Measurements from ENCODE around the gene POU2AF2. TPM values are rescaled to one million over a fixed set of nuclear protein-coding genes. Genes with fewer than 3 reads are reported as not detected.

The POU2AF2 gene
- total RNA-seq, 2 experiments from 2014 or later, result not detected

DNA sequence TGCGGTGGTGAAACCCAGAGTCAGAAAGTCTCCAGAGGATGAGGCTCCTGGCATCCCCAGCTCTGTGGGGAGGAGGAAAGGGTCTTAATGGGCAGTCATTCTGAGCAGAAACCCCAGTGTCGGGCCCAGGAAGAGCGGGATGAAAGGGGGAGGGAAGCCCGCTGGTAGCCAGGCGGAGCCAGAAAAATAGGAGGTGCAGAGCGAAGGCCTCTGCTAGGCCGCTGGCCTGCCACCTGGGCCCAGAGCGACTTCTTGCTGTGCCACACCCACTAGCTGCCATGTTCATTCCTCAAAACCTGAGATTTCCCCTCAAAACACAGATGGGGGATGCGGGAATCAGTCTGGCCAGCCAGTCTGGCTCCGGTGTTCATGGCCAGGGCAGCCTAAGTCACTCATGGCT lies 52.2 kb downstream of the POU2AF2 start:
- intact Hi-C loops (cut with micrococcal nuclease), result no loop called here
- TF ChIP-seq, protein P1, sequence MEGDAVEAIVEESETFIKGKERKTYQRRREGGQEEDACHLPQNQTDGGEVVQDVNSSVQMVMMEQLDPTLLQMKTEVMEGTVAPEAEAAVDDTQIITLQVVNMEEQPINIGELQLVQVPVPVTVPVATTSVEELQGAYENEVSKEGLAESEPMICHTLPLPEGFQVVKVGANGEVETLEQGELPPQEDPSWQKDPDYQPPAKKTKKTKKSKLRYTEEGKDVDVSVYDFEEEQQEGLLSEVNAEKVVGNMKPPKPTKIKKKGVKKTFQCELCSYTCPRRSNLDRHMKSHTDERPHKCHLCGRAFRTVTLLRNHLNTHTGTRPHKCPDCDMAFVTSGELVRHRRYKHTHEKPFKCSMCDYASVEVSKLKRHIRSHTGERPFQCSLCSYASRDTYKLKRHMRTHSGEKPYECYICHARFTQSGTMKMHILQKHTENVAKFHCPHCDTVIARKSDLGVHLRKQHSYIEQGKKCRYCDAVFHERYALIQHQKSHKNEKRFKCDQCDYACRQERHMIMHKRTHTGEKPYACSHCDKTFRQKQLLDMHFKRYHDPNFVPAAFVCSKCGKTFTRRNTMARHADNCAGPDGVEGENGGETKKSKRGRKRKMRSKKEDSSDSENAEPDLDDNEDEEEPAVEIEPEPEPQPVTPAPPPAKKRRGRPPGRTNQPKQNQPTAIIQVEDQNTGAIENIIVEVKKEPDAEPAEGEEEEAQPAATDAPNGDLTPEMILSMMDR (IDR thresholded peaks at IDR 0.05), result no peak
- no peak for ATAC-seq
- Mint-ChIP-seq H3K36me3 (ENCODE audit: low read depth) (no peaks in the 10 kb centered on the region), H3K4me3 (no peak overlapping the region), H3K9me3 (no peaks in the 10 kb centered on the region), H3K4me1 (ENCODE audit: low read depth) (no peaks in the 10 kb centered on the region), H3K27ac (no peak overlapping the region), H3K27me3 (peaks cover 33% of the 10 kb centered on the region)
- ChIA-PET CTCF (no interaction called here), POLR2A (no interaction called here)
- DNase-seq, result no peak

DNA sequence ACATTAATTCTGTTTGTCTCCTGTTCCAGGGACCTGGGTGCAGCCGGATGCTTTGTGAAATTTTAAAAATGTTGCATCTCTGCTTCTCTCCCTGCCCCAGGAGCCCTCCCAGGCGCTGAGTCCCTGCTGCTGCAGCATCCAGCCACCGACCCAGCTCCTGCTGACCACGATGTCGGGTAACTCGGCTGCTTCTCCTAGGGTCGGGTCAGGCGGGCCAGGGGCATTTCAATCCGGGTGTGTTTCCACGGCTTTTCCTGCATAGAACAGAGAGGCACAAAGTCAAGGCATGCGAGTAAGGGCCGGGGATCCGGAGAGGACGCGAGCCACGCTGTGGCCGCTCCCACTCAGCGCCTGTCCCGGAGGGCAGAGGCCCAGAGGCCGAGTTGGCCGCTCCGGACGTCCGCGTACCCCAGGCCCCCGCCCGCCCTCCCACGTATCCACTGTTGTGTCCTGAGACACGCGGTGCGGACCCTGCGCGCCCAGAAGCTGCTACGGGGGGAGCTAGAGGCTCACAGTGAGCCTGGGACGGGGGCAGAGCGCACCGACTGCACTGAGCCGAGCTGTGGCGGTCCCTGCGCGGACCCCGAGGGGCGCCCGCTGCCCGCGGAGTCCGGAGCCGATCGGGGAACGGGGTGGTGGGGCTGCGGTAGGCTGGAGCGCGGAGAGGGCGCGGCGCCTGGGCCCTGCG lies 53.0 kb downstream of the POU2AF2 start, which contains the start of gene POU2AF3:
TSS of gene POU2AF3 (plus strand) at position 134 of the 688 bp plus-strand sequence. CDS start at position 170, 36 bp downstream.
- H3K4me1 Mint-ChIP-seq (ENCODE audit: low read depth), result no peaks in the 10 kb centered on the region
- no peaks in the 10 kb centered on the region for H3K36me3 Mint-ChIP-seq (ENCODE audit: low read depth)
- no peaks in the 10 kb centered on the region for H3K9me3 Mint-ChIP-seq
- ChIA-PET CTCF (interaction anchor here (1.4 kb wide), 1 partner anchor 131 kb away, joined by 5 read pairs; no protein-coding TSS in a partner anchor), POLR2A (no interaction called here)
- intact Hi-C loops (cut with micrococcal nuclease), result no loop called here
- TF ChIP-seq, protein P1 (IDR thresholded peaks at IDR 0.05), result no peak
- peaks cover 34% of the 10 kb centered on the region for H3K27me3 Mint-ChIP-seq
- H3K27ac Mint-ChIP-seq, result no peak within 1 kb of the TSS
- ATAC-seq (peak; percentile 49), DNase-seq (no peak)
- H3K4me3 Mint-ChIP-seq, result peak within 1 kb of the TSS; percentile 26

DNA sequence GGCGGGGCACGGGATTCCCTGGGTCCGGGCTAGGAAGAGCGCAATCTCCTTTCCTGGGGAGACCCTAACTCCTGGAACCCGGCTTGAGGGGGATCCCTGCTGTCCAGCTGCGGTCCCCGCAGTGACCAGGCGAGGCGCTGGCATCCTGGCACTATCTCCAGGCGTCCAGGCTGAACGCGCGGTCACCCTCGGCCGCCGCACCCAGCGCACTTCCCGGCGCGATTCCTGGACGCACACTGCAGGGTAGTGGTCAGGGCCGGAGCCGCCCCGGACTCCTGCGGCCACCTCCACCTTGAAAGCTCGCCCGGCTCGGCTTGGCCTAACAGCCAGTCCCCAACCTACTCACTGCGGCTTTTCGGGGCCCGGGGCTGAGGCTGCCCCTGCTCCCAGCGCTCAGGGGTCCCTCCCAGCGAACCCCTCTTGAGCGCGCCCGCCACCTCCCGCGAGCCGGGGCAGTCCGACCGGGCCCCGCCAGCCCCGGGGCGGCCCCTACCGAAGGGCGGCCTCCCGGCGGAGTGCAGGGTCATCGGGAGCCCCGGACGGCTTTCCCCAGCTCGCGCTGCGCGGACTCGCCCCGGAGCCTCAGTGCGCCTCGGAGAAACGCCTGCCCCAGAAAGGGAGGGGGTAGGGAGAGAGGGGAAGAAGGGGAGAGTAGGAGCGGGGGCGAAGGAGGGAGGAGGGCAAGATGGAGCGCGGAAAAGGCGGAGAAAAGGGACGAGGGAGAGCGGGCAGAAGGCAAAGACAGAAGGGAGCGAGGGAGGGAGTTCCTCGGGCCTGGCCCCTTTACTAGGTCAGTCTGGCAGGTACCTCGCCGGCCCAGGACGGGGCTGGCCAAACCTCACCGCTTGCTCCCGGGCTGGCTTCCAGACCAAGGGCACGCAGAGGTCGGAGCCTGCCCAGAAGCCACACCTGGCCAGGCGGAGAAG lies 53.8 kb downstream of the POU2AF2 start:
- Mint-ChIP-seq H3K4me1 (ENCODE audit: low read depth) (no peaks in the 10 kb centered on the region), H3K27me3 (peaks cover 34% of the 10 kb centered on the region), H3K36me3 (ENCODE audit: low read depth) (no peaks in the 10 kb centered on the region), H3K4me3 (peak overlapping the region; percentile 26), H3K9me3 (no peaks in the 10 kb centered on the region), H3K27ac (no peak overlapping the region)
- intact Hi-C loops (cut with micrococcal nuclease), result no loop called here
- ChIA-PET CTCF (interaction anchor here (1.4 kb wide), 1 partner anchor 130 kb away, joined by 5 read pairs; no protein-coding TSS in a partner anchor), POLR2A (no interaction called here)
- DNase-seq (peak; percentile 24), ATAC-seq (peak; percentile 70)
- TF ChIP-seq, protein P1 (IDR thresholded peaks at IDR 0.05), result peak; percentile 11

DNA sequence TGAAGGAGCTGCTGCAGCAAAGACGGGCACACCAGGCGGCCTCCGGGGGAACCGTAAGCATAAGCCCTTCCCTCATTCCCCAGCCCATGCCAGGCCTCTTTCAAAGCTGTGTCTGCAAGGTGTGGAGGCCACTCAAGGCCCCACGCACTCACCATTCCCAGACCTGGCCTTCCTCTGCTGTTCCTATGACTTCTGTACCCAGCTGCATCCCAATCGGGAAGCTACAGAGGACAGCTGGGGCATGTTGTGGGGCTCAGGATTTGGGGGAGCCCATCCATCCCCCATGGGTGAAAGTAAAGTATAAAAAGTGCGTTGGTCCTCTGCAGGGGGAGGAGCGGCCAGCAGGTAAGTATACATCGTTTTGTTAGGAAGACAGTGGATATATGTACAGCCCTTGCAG lies 55.0 kb downstream of the POU2AF2 start:
- ChIA-PET CTCF (interaction anchor here (0.7 kb wide), 1 partner anchor 123 kb away, joined by 3 read pairs; no protein-coding TSS in a partner anchor), POLR2A (interaction anchor here (0.7 kb wide), 1 partner anchor 77 kb away, joined by 4 read pairs; no protein-coding TSS in a partner anchor)
- ATAC-seq, result no peak
- Mint-ChIP-seq H3K9me3 (no peaks in the 10 kb centered on the region), H3K36me3 (ENCODE audit: low read depth) (no peaks in the 10 kb centered on the region), H3K27ac (no peak overlapping the region), H3K4me3 (no peak overlapping the region), H3K4me1 (ENCODE audit: low read depth) (no peaks in the 10 kb centered on the region), H3K27me3 (peaks cover 34% of the 10 kb centered on the region)
- intact Hi-C loops (cut with micrococcal nuclease), result no loop called here
- TF ChIP-seq, protein P1 (IDR thresholded peaks at IDR 0.05), result no peak
- DNase-seq, result no peak

Measured in activated CD8-positive, alpha-beta T cell treated with anti-CD3 and anti-CD28 coated beads for 36 hours (primary cell).